WTC11 (cell line): ENCODE data around the gene ILF3. TPM values are rescaled to one million over a fixed set of nuclear protein-coding genes. Genes with fewer than 3 reads are reported as not detected.

ENCODE experiments used
- ATAC-seq: fragments of 200-7000 bp; cut with Tn5 transposase; 2 replicates; pipeline ENCODE4 v1.10.0; 2021; ENCODE audit warnings: mild to moderate bottlenecking, moderate library complexity
- CTCF ChIA-PET: fragments of 300-600 bp; sonication (Branson Sonifier 250); formaldehyde crosslinking; loops from one replicate; lab custom pipeline; 2021; ENCODE audit warnings: antibody characterized with exemption; lab: Charles Lee
- POLR2A ChIA-PET: fragments of 350-600 bp; sonication (Branson Sonifier 250); formaldehyde crosslinking; loops from one replicate; lab custom pipeline; 2021; ENCODE audit warnings: antibody characterized with exemption; lab: Charles Lee
- DNase-seq: peaks from one replicate; pipeline ENCODE4 v3.0.0; 2021; ENCODE audit warnings: low spot score
- H3K27ac Mint-ChIP-seq: 2 replicates; pipeline ENCODE4 v1.8.0; 2021; ENCODE audit warnings: mixed read lengths
- H3K27me3 Mint-ChIP-seq: 2 replicates; pipeline ENCODE4 v1.8.0; 2021; ENCODE audit warnings: low read depth, mild to moderate bottlenecking, moderate library complexity, mixed read lengths
- H3K36me3 Mint-ChIP-seq: 2 replicates; pipeline ENCODE4 v1.8.0; 2021; ENCODE audit warnings: mixed read lengths
- H3K4me1 Mint-ChIP-seq: 2 replicates; pipeline ENCODE4 v1.8.0; 2022; ENCODE audit warnings: mixed read lengths
- H3K4me3 Mint-ChIP-seq: 2 replicates; pipeline ENCODE4 v1.8.0; 2021; ENCODE audit warnings: mild to moderate bottlenecking, moderate library complexity, mixed read lengths
- H3K9me3 Mint-ChIP-seq: 2 replicates; pipeline ENCODE4 v1.8.0; 2021; ENCODE audit warnings: mixed read lengths
- CDX4 ChIP-seq: fragments of 250-450 bp; sonication (Bioruptor Pico); IDR thresholded peaks from 2 replicates; pipeline ENCODE4 v1.9.0; 2021; ENCODE audit warnings: moderate library complexity, mild to moderate bottlenecking, inconsistent platforms, borderline replicate concordance
- E2F1 ChIP-seq: sonication (generic); formaldehyde crosslinking; IDR thresholded peaks from 2 replicates; pipeline ENCODE4 v1.8.0; 2022; ENCODE audit warnings: mild to moderate bottlenecking, missing genetic modification reagents
- EMX1 ChIP-seq: fragments of 250-450 bp; sonication (Bioruptor Pico); IDR thresholded peaks from 2 replicates; pipeline ENCODE4 v1.8.0; 2021; ENCODE audit warnings: mild to moderate bottlenecking
- ERG ChIP-seq: fragments of 250-450 bp; sonication (Bioruptor Pico); IDR thresholded peaks from 2 replicates; pipeline ENCODE4 v1.8.0; 2021; ENCODE audit warnings: mild to moderate bottlenecking
- FOXP4 ChIP-seq: sonication (generic); formaldehyde crosslinking; IDR thresholded peaks from 2 replicates; pipeline ENCODE4 v1.8.0; 2022; ENCODE audit warnings: mild to moderate bottlenecking, missing genetic modification reagents
- NFE2L1 ChIP-seq: sonication (generic); formaldehyde crosslinking; IDR thresholded peaks from 2 replicates; pipeline ENCODE4 v1.8.1; 2023; ENCODE audit warnings: missing genetic modification reagents
- NFYB ChIP-seq: sonication (generic); formaldehyde crosslinking; conservative IDR thresholded peaks from 2 replicates; pipeline ENCODE4 v1.8.0; 2022; ENCODE audit warnings: low read depth, missing genetic modification reagents
- TCF7 ChIP-seq: sonication (generic); formaldehyde crosslinking; IDR thresholded peaks from 2 replicates; pipeline ENCODE4 v1.8.0; 2022; ENCODE audit warnings: mild to moderate bottlenecking, low read depth, missing genetic modification reagents, moderate library complexity
- ZNF281 ChIP-seq: sonication (generic); formaldehyde crosslinking; IDR thresholded peaks from 2 replicates; pipeline ENCODE4 v1.8.0; 2023; ENCODE audit warnings: mild to moderate bottlenecking, missing genetic modification reagents
- ZNF423 ChIP-seq: fragments of 250-450 bp; sonication (Bioruptor Pico); IDR thresholded peaks from 2 replicates; pipeline ENCODE4 v2.1.2; 2022; ENCODE audit warnings: mild to moderate bottlenecking, moderate library complexity
- ZNF512 ChIP-seq: sonication (generic); formaldehyde crosslinking; IDR thresholded peaks from 2 replicates; pipeline ENCODE4 v1.8.1; 2022; ENCODE audit warnings: missing genetic modification reagents, borderline replicate concordance
- total RNA-seq: library from RNA; stranded (reverse); gene quantifications from 3 replicates; pipeline ENCODE4 v1.2.3, GENCODE V29; 2021

ILF3 gene
- total RNA-seq, 1 experiment from 2014 or later, result 659 TPM

- TF ChIP-seq ZNF512 (CRISPR knock-in tag) (no peak), EMX1 (CRISPR knock-in tag) (no peak), NFYB (CRISPR knock-in tag) (no peak), E2F1 (CRISPR knock-in tag) (no peak), TCF7 (no peak), CDX4 (no peak), FOXP4 (CRISPR knock-in tag) (no peak)
- TF ChIP-seq, all 79 proteins: peak for 0
Measured at GRCh38 chr19:10641248-10641647, 12.9 kb upstream of the ILF3 start (continued).

- H3K9me3 Mint-ChIP-seq, result no peaks in the 10 kb centered on the region
- ChIA-PET POLR2A (interaction anchor here (1.2 kb wide), 1 partner anchor 41 kb away, joined by 3 read pairs; no protein-coding TSS in a partner anchor), CTCF (interaction anchor here (1.2 to 10.7 kb wide), 3 partner anchors 18 to 61 kb away, joined by 3 to 276 read pairs (median 5); partner anchors contain the start of gene SLC44A2)
- H3K27me3 Mint-ChIP-seq, result no peaks in the 10 kb centered on the region
- H3K4me1 Mint-ChIP-seq, result peaks cover 31% of the 10 kb centered on the region
- TF ChIP-seq ERG (CRISPR knock-in tag) (no peak), ZNF423 (CRISPR knock-in tag) (no peak)
- H3K27ac Mint-ChIP-seq, result peak overlapping the region; percentile 93; the same call in 1 of the 2 replicates
- DNase-seq (no peak), ATAC-seq (no peak)
- H3K36me3 Mint-ChIP-seq, result peaks cover 25% of the 10 kb centered on the region
- H3K4me3 Mint-ChIP-seq, result no peak overlapping the region
Measured at GRCh38 chr19:10642473-10643171, 11.5 kb upstream of the ILF3 start.

- no peaks in the 10 kb centered on the region for H3K9me3 Mint-ChIP-seq
- DNase-seq (no peak), ATAC-seq (no peak)
- H3K4me1 Mint-ChIP-seq, result peaks cover 31% of the 10 kb centered on the region
- peak overlapping the region; percentile 93 for H3K27ac Mint-ChIP-seq
- H3K27me3 Mint-ChIP-seq, result no peaks in the 10 kb centered on the region
- peaks cover 18% of the 10 kb centered on the region for H3K36me3 Mint-ChIP-seq
- H3K4me3 Mint-ChIP-seq, result 0 out of 2 replicates have a peak overlapping the region, but pooled peaks have one; percentile 14
- POLR2A ChIA-PET, result interaction anchor here (0.5 to 1.8 kb wide), 2 partner anchors 18 to 106 kb away, joined by 3 to 6 read pairs; partner anchors contain the start of gene SLC44A2
- no peak for TF ChIP-seq ZNF281
- TF ChIP-seq NFE2L1 (CRISPR knock-in tag), result no peak
- CTCF ChIA-PET, result interaction anchor here (0.6 to 10.7 kb wide), 20 partner anchors 9 to 253 kb away, joined by 3 to 276 read pairs (median 10); partner anchors contain the start of genes CDC37, CDKN2D, DNM2 and QTRT1
Measured at GRCh38 chr19:10643172-10643967, 10.8 kb upstream of the ILF3 start.
